ENCODE data around the gene DPH5.

DPH5 gene

DNA sequence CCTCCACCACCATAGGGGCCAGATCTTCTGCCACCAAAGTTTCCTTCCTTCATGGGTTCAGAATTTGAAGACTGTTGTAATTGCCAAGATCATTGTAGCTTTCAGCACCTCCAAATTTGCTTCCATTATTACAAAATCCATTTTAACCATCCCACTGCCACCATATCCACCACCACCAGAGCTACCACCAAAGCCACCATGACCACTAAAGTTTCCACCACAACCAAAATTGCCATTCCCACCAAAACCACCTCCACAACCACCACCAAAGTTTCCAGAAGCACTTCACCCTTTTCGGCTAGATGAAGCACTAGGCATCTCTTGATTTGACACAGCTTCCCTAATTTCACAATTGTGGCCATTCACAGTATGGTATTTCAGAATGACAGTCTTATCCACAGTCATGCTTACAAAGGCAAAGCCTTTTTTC is 84.5 kb downstream of the DPH5 start:
- FAIRE-seq: no peak
